ENCODE measurements around the gene KCNMB1.

The KCNMB1 gene

GRCh38 chr5:170388818-170389549, at the start of gene KCNMB1:
Gene KCNMB1, minus strand, starts transcription at chr5:170389367. Its CDS starts 3,920 bp downstream, at chr5:170385447.
- peak; percentile 62 for DNase-seq (ENCODE audit: low spot score)

DNA sequence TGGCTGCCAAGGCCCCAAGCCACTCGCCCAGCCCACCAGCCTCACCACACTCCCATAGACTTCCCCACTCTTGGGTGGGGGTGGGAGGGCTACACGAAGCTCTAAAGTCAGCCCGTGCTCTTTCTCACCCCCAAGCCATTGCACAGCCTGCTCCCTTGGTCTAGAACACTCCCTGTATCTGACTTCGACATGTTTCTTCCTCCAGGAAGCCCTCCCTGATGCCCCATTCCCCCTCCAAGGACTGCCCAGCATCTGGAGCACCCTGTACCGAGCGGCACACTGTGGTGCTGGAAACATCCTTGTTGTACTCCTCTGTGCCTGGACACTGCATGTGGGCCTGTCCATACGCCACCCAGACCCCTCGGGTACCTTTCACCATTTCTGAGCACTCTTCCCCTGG, 49.4 kb upstream of the KCNMB1 start:
- no peak for DNase-seq (ENCODE audit: low spot score)

DNA sequence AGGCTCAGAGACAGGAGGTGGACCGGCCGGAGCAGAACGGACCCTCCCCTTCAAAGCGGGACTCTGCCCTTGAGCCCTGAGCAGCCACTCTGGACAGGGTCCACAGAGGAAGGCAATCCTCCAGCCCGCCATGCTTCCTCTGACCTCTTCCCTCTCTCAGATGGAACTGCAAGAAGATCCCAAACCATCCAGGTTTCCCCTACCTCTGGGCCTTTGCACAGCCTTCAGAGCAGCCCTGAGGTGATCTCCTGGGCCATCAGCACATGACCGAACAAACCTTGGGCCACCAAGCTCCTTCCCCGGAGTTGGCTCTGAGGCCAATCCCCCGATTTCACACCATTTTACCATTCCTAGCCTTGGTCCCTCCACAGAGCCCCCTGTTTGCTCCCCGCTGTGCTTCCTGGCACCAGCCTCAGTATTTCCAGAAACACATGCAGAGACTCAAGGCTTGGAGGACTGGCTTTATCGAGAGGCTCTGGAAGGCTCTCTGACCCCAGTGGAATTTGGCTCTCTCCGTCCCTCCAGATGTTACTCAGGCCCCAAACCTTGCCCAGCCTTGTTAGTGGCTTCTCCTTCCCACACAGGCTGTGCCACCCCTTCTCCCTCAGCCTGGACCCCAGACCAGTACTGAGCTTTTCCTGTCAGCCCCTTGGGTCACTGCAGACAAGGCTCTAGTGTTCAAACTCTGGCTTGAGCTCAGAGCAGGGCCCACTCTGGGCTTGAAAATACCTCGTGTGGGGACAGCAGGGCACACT, 48.6 kb upstream of the KCNMB1 start:
- no peak for DNase-seq (ENCODE audit: low spot score)

GRCh38 chr5:170436335-170436734, 47.2 kb upstream of the KCNMB1 start:
- peak; percentile 47 for DNase-seq (ENCODE audit: low spot score)

- peak; percentile 88 for DNase-seq (ENCODE audit: low spot score)
Observed at GRCh38 chr5:170434966-170435605, 45.9 kb upstream of the KCNMB1 start.

DNA sequence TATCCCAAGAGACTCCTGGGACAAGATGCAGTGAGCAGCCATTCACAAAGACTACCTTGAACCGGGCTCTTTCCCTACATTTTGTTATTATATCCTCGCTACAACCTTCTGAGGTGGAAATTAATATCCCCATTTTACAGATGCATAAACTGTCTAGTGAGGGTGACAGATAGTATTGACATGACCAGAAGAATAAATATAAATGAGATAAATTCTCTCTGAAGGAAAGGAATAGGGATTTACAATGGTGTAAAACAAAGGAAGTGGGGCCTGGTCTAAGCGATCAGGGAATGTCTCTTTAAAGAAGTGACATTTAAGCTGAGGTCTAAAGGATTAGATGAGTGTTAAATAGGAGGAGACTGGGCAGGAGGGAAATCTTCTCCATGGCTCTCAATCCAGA, 43.5 kb upstream of the KCNMB1 start:
- no peak for DNase-seq (ENCODE audit: low spot score)

GRCh38 chr5:170431571-170431970, 42.4 kb upstream of the KCNMB1 start:
- no peak for DNase-seq (ENCODE audit: low spot score)

GRCh38 chr5:170430866-170431437, 41.8 kb upstream of the KCNMB1 start:
- DNase-seq (ENCODE audit: low spot score) = no peak

GRCh38 chr5:170430256-170430655, 41.1 kb upstream of the KCNMB1 start:
- no peak for DNase-seq (ENCODE audit: low spot score)

DNA sequence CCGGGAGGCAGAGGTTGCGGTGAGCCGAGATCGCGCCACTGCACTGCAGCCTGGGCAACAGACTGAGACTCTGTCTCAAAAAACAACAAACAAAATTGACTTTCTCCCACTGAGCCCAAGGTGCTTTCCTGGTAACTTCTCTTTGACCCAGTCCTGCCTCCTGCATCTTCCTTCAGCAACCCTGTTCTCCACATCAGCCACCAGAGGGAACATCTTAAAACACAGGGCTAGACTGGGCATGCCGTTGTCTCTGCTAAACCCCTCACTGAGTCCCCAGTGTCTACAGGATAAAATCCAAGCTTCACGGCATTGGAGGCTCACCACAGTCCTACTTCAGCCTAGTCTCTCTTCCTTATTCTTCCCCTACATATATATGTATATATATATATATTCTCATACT, 39.8 kb upstream of the KCNMB1 start:
- peak; percentile 45 for DNase-seq (ENCODE audit: low spot score)

GRCh38 chr5:170427672-170428236, 38.6 kb upstream of the KCNMB1 start:
- DNase-seq (ENCODE audit: low spot score) = no peak

- no peak for DNase-seq (ENCODE audit: low spot score)
Observed at GRCh38 chr5:170426786-170427185, 37.6 kb upstream of the KCNMB1 start.

DNA sequence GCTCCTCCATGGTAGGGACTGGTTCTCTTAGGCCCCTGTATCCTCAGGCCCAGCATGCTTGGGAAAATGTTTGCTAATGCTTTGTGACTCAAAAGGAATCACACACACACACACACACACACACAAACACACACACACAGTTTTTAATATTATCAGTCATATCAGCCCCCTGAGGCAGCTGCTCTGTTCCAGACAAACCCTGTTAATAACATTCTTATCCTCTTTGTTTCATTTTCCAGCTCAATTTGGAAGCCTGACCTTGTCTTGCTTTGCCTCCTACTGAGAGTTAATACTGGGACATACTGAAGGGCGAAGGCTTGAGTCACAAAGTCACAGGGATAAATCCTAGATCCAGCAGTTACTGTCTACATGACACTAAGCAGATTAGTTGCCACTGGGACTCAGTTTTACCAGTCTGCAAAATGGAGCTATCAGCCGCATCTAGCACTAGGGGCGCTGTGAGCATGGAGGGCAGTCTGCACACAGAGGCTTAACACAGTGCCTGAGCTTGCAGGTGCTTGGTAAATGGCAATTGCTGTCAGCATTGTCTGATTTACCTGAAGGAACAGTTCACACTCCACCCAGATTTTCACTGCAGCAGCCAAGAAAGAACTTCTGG, 37.1 kb upstream of the KCNMB1 start:
- no peak for DNase-seq (ENCODE audit: low spot score)

DNA sequence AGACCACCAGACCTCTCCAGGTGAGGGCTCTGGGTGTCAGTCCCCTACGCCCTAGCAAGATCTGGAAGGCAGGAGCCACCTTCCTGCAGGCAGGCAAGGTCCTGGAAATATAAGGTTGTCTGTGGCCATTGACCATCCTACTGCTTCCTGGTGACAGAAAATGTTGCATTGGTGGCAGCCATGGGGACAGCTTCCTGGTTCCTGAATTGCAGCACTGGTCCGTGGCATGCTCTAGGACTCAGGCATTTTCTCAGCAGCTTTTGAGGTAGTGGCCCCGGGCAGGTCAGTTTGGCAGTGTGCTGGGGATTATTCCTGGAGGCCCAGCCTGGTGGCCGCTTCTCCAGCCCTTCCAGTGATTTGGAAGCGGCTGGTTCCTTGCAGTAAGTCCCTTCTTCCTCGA, 36.6 kb upstream of the KCNMB1 start:
- no peak for DNase-seq (ENCODE audit: low spot score)

GRCh38 chr5:170424629-170425028, 35.5 kb upstream of the KCNMB1 start:
- no peak for DNase-seq (ENCODE audit: low spot score)

DNA sequence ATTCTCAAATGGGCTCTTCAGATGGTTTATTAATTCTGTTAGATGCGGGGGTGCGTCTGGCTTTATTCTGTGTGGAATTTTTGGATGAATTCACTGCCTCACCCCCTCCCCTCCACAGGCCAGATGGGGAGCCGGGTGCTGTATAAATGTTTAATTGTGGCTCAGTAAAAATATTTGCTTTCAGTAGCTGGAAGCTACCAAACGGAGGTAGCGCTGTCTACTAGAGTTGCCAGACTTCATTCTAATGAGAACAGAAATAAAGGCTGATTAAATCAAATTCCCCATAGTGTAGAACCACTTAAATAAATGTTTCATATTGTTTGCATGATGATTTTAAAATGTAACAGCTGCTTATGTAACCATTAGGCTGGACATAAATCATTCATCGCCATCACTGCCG, 34.5 kb upstream of the KCNMB1 start:
- DNase-seq (ENCODE audit: low spot score) = no peak

DNA sequence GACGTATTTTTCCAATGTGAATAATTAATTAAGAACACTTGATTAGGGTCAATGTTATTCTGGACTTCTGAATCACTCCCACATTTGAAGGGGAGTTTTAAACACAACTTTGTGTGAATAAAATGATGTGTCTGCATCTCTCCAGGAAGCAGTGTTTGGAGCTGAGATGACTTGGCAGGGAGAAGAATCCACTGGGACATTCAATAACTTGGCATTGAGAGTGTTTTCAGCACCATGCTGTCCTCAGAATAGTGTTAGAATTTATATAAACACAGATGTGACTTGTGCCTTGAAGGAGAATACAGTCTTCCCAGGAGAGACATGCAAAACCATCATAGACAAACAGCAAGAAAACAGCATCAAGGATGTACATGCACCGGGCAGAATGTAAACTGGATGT, 32.7 kb upstream of the KCNMB1 start:
- DNase-seq (ENCODE audit: low spot score) = no peak

DNA sequence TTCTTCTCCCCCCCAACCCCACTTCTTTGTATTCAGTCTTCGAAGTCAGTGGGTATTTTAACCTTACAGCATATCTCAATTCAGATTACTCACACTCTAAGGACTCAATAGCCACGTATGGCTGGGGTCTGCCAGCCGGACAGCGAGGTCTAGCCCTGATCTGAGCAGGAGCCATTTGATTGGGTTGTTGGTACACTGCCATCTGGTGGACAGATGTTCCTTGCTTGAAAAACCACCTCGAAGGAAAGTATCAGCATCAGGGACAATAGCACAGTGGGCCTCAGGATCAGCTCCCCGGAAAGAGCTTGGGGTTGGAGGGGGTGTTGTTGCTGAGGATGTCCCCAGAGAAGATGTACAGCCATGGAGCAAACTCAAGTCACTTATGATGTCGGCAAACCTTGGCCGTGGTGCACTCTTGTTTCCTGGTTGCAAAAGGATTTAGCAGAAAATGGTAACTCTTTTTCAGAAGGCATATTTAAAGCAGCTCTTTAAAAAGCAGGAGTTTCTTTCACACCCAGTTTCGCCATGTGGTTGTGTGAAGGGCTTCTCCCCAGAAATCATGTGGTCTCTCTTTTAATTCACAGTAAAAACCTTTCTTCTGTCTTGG, 31.7 kb upstream of the KCNMB1 start:
- DNase-seq (ENCODE audit: low spot score) = peak; percentile 89

GRCh38 chr5:170419643-170420042, 30.5 kb upstream of the KCNMB1 start:
- no peak for DNase-seq (ENCODE audit: low spot score)

DNA sequence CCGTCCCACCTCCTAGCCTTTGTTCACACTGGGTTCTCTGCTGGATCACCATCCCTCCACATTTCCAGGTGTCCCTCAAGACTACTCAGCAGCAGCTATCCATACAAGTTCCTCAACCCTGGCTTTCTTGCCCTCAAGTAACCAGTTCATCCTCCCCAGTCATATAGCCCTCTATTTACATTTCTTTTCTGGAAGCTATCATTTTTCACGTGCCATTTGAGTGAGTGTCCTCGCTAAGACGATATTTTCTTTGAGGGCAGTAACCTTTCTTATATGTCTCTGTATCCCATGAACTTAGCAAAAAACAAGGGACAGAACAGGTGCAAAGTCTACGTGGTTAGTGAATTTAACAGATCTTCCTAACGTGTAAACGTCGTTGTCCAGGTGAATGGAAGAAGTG, 29.6 kb upstream of the KCNMB1 start:
- no peak for DNase-seq (ENCODE audit: low spot score)

GRCh38 chr5:170416526-170416925, 27.4 kb upstream of the KCNMB1 start:
- DNase-seq (ENCODE audit: low spot score) = no peak

- no peak for DNase-seq (ENCODE audit: low spot score)
Observed at GRCh38 chr5:170414786-170415185, 25.6 kb upstream of the KCNMB1 start.

All from iPS-NIHi11 (cell line).